ENCODE data around the gene OR10J1.

DNA sequence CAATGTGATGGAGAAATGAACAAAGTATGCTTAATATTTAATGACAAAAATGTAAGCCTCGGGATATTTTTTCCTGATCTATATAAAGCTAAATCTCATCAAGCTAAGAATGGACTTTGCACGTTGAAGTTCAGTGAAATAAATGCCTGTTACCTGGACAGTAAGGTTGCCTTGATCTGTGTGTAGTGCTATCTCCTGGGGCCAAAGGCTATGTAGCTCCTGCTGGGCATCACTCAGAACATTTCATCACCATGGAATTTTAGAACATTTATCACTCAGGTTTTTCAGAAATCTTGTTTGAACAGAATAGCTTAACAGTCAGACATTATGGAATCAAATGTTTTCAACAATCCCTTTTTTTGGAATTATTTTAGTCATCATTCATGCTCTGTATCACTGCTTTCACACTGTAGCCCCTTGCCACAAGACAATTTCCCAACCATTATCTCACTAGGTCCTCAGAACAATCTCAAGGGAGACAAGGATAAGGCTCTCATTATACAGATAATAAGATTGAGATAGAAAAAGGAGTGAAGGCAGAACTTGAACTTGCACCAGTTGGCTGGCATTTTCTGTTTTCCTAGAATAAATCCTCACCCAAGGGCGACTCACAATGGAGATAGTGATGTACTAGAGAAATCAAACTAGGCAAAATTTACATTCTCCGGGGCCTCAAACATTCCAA is 3.7 kb downstream of the OR10J1 start:
- TF ChIP-seq EZH2phosphoT487 (IDR thresholded peaks at IDR 0.05; ENCODE audit: insufficient read depth, low read depth) (no peak), EZH2 (IDR thresholded peaks at IDR 0.05; ENCODE audit: insufficient read depth, poor library complexity, severe bottlenecking) (no peak)
